HepG2 (cell line): ENCODE results near the gene CFL1. TPM values are rescaled to one million over a fixed set of nuclear protein-coding genes. Genes with fewer than 3 reads are reported as not detected.

ENCODE experiments used
- ARHGAP35 ChIP-seq: sonication (generic); formaldehyde crosslinking; IDR thresholded peaks from 2 replicates; pipeline ENCODE4 v1.9.0; 2022; ENCODE audit warnings: mild to moderate bottlenecking, inconsistent platforms, moderate library complexity, missing genetic modification reagents, borderline replicate concordance
- FOXK1 ChIP-seq: sonication (generic); formaldehyde crosslinking; IDR thresholded peaks from 2 replicates; pipeline ENCODE4 v1.4.0; 2020; ENCODE audit warnings: low read depth, missing genetic modification reagents, borderline replicate concordance
- HDAC1 ChIP-seq: sonication (generic); formaldehyde crosslinking; IDR thresholded peaks from 2 replicates; pipeline ENCODE4 v1.5.1; 2020; ENCODE audit warnings: mild to moderate bottlenecking, missing genetic modification reagents
- HNF4A ChIP-seq: sonication (generic); formaldehyde crosslinking; IDR thresholded peaks from 2 replicates; pipeline ENCODE4 v1.4.0; 2020; ENCODE audit warnings: missing genetic modification reagents
- KDM6A ChIP-seq: IDR thresholded peaks from 2 replicates; pipeline ENCODE4 v1.6.1; 2016; ENCODE audit warnings: low read depth
- NCOR1 ChIP-seq: fragments of 200-600 bp; sonication (generic); IDR thresholded peaks from 2 replicates; pipeline ENCODE4 v1.7.0; 2017; ENCODE audit warnings: antibody characterized with exemption, low read length, borderline replicate concordance
- NFYC ChIP-seq: IDR thresholded peaks from 2 replicates; pipeline ENCODE4 v1.6.1; 2016; ENCODE audit warnings: missing genetic modification reagents, missing compliant biosample characterization
- NR2C2 ChIP-seq: sonication (generic); formaldehyde crosslinking; IDR thresholded peaks from 2 replicates; pipeline ENCODE4 v1.4.0; 2020; ENCODE audit warnings: missing genetic modification reagents, mild to moderate bottlenecking, moderate library complexity, borderline replicate concordance
- RAD51 ChIP-seq: fragments of 450-650 bp; IDR thresholded peaks from 2 replicates; pipeline ENCODE4 v1.6.1; 2016; ENCODE audit warnings: borderline replicate concordance
- SIX1 ChIP-seq: sonication (generic); formaldehyde crosslinking; IDR thresholded peaks from 2 replicates; pipeline ENCODE4 v1.4.0; 2020; ENCODE audit warnings: missing genetic modification reagents, borderline replicate concordance
- SSRP1 ChIP-seq: IDR thresholded peaks from 2 replicates; pipeline ENCODE4 v1.6.1; 2016; ENCODE audit warnings: control low read depth
- ZEB1 ChIP-seq: IDR thresholded peaks from 2 replicates; pipeline ENCODE4 v1.6.1; 2012; ENCODE audit warnings: mild to moderate bottlenecking, low read depth, inconsistent platforms; ENCODE audit not compliant: insufficient replicate concordance
- ZFP90 ChIP-seq: sonication (generic); formaldehyde crosslinking; IDR thresholded peaks from 2 replicates; pipeline ENCODE4 v1.8.0; 2022; ENCODE audit warnings: missing genetic modification reagents, mild to moderate bottlenecking, inconsistent platforms, borderline replicate concordance
- ZMYM2 ChIP-seq: sonication (generic); formaldehyde crosslinking; IDR thresholded peaks from 2 replicates; pipeline ENCODE4 v1.8.0; 2022; ENCODE audit warnings: mild to moderate bottlenecking, missing genetic modification reagents
- ZNF335 ChIP-seq: sonication (generic); formaldehyde crosslinking; IDR thresholded peaks from 2 replicates; pipeline ENCODE4 v1.4.0; 2020; ENCODE audit warnings: missing genetic modification reagents
- ZNF383 ChIP-seq: sonication (generic); formaldehyde crosslinking; IDR thresholded peaks from 2 replicates; pipeline ENCODE4 v1.4.0; 2020; ENCODE audit warnings: missing genetic modification reagents, mild to moderate bottlenecking, borderline replicate concordance
- ZNF441 ChIP-seq: sonication (generic); formaldehyde crosslinking; IDR thresholded peaks from 2 replicates; pipeline ENCODE4 v1.7.0; 2021; ENCODE audit warnings: missing genetic modification reagents, borderline replicate concordance
- ZNF678 ChIP-seq: sonication (generic); formaldehyde crosslinking; IDR thresholded peaks from 2 replicates; pipeline ENCODE4 v1.4.0; 2020; ENCODE audit warnings: mild to moderate bottlenecking, missing genetic modification reagents
- polyA plus RNA-seq, 8 experiments: library from polyadenylated mRNA; depleted of rRNA in 3 of 8; stranded (reverse) in 7 of 8; unstranded in 1 of 8; fragments of >200 nt; fragmentation: Illumina TruSeq in 4 of 8; extraction: Trizol in 4 of 8; gene quantifications; 2 replicates each; pipeline versions ENCODE4 v1.2.1 to v1.2.3, GENCODE V29; 2011 to 2016; ENCODE audit warnings: low read depth in 4 of 8, missing spikeins in 1 of 8, mixed read lengths in 1 of 8; ENCODE audit not compliant: insufficient read depth in 1 of 8
- total RNA-seq, 5 experiments: library from RNA; depleted of rRNA; stranded (reverse); fragments of >200 nt; fragmentation: Illumina TruSeq; extraction: Trizol; gene quantifications; 2 replicates each; pipeline ENCODE4 v1.2.3, GENCODE V29; 2016; ENCODE audit warnings: low read depth in 1 of 5
- TF ChIP-seq, protein P1 (sequence below), 2 experiments: sonication (generic) in 1 of 2; formaldehyde crosslinking in 1 of 2; IDR thresholded peaks; 2 replicates each; pipeline versions ENCODE4 v1.5.1 to v1.6.1; 2011 to 2020; ENCODE audit warnings: borderline replicate concordance in 1 of 2, low read depth in 1 of 2, low read length in 1 of 2, mild to moderate bottlenecking in 1 of 2, missing genetic modification reagents in 1 of 2, moderate library complexity in 1 of 2
- TF ChIP-seq, protein P2 (sequence below): sonication (generic); formaldehyde crosslinking; IDR thresholded peaks from 2 replicates; pipeline ENCODE4 v1.4.0; 2020; ENCODE audit warnings: missing genetic modification reagents
- TF ChIP-seq, protein P3 (sequence below): fragments of 450-650 bp; IDR thresholded peaks from 2 replicates; pipeline ENCODE4 v1.6.1; 2016
- TF ChIP-seq, protein P4 (sequence below): sonication (generic); formaldehyde crosslinking; IDR thresholded peaks from 2 replicates; pipeline ENCODE4 v1.4.0; 2020; ENCODE audit warnings: mild to moderate bottlenecking, missing genetic modification reagents
- TF ChIP-seq, protein P5 (sequence below): sonication (generic); formaldehyde crosslinking; IDR thresholded peaks from 2 replicates; pipeline ENCODE4 v1.4.0; 2020; ENCODE audit warnings: missing genetic modification reagents

The CFL1 gene
- total and polyA plus RNA-seq, 2 of the 13 experiments (the other 11 are each of a cell fraction or from before 2014, with no cell fraction given): 379 to 383 TPM

DNA sequence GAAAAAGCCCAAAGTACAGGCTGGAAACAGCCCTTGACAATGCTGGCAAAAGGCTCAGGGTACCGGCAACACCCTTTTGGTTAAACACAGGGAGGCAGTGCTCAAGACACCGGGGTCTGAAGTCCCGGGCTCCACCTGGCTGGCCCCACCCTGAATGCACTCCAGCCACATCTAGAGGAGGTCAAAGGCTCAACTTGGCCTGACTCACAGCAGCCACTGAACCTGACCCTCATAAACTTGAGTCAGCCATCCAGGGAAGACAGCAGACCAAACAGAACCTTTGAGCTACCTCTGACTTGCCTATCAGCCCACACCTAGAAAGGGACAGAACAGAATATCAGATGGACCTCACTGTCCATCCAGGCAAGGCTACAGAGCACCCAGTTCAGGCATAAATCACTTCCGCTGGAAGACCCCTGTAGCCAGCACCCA lies 3.8 kb downstream of the CFL1 start (continued):
- TF ChIP-seq, protein P1, sequence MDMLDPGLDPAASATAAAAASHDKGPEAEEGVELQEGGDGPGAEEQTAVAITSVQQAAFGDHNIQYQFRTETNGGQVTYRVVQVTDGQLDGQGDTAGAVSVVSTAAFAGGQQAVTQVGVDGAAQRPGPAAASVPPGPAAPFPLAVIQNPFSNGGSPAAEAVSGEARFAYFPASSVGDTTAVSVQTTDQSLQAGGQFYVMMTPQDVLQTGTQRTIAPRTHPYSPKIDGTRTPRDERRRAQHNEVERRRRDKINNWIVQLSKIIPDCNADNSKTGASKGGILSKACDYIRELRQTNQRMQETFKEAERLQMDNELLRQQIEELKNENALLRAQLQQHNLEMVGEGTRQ (IDR thresholded peaks at IDR 0.05; ENCODE audit: low read depth, low read length): no peak
- TF ChIP-seq, protein P1 (CRISPR knock-in tag; IDR thresholded peaks at IDR 0.05; ENCODE audit: borderline replicate concordance): no peak
- TF ChIP-seq HNF4A (CRISPR knock-in tag) (peak; percentile 85), HDAC1 (CRISPR knock-in tag) (peak; percentile 51), NFYC (CRISPR knock-in tag) (no peak), RAD51 (no peak), ZEB1 (no peak), NCOR1 (peak; percentile 93; the same call in 1 of the 2 replicates), ARHGAP35 (no peak), FOXK1 (0 out of 2 replicates have a peak, but pooled peaks have one; percentile 22), SSRP1 (CRISPR knock-in tag) (no peak), ZNF441 (CRISPR knock-in tag) (peak; percentile 35; the same call in 1 of the 2 replicates), ZNF335 (CRISPR knock-in tag) (no peak), ZNF383 (CRISPR knock-in tag) (no peak), NR2C2 (CRISPR knock-in tag) (peak; percentile 50; the same call in 1 of the 2 replicates), SIX1 (no peak), ZFP90 (0 out of 2 replicates have a peak, but pooled peaks have one; percentile 28), ZNF678 (CRISPR knock-in tag) (no peak), ZMYM2 (CRISPR knock-in tag) (no peak), KDM6A (CRISPR knock-in tag) (no peak)
- TF ChIP-seq, protein P2, sequence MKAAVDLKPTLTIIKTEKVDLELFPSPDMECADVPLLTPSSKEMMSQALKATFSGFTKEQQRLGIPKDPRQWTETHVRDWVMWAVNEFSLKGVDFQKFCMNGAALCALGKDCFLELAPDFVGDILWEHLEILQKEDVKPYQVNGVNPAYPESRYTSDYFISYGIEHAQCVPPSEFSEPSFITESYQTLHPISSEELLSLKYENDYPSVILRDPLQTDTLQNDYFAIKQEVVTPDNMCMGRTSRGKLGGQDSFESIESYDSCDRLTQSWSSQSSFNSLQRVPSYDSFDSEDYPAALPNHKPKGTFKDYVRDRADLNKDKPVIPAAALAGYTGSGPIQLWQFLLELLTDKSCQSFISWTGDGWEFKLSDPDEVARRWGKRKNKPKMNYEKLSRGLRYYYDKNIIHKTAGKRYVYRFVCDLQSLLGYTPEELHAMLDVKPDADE (CRISPR knock-in tag): no peak
- TF ChIP-seq, protein P3, sequence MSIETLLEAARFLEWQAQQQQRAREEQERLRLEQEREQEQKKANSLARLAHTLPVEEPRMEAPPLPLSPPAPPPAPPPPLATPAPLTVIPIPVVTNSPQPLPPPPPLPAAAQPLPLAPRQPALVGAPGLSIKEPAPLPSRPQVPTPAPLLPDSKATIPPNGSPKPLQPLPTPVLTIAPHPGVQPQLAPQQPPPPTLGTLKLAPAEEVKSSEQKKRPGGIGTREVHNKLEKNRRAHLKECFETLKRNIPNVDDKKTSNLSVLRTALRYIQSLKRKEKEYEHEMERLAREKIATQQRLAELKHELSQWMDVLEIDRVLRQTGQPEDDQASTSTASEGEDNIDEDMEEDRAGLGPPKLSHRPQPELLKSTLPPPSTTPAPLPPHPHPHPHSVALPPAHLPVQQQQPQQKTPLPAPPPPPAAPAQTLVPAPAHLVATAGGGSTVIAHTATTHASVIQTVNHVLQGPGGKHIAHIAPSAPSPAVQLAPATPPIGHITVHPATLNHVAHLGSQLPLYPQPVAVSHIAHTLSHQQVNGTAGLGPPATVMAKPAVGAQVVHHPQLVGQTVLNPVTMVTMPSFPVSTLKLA: no peak
- TF ChIP-seq, protein P4, sequence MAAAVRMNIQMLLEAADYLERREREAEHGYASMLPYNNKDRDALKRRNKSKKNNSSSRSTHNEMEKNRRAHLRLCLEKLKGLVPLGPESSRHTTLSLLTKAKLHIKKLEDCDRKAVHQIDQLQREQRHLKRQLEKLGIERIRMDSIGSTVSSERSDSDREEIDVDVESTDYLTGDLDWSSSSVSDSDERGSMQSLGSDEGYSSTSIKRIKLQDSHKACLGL (CRISPR knock-in tag): no peak
- TF ChIP-seq, protein P5, sequence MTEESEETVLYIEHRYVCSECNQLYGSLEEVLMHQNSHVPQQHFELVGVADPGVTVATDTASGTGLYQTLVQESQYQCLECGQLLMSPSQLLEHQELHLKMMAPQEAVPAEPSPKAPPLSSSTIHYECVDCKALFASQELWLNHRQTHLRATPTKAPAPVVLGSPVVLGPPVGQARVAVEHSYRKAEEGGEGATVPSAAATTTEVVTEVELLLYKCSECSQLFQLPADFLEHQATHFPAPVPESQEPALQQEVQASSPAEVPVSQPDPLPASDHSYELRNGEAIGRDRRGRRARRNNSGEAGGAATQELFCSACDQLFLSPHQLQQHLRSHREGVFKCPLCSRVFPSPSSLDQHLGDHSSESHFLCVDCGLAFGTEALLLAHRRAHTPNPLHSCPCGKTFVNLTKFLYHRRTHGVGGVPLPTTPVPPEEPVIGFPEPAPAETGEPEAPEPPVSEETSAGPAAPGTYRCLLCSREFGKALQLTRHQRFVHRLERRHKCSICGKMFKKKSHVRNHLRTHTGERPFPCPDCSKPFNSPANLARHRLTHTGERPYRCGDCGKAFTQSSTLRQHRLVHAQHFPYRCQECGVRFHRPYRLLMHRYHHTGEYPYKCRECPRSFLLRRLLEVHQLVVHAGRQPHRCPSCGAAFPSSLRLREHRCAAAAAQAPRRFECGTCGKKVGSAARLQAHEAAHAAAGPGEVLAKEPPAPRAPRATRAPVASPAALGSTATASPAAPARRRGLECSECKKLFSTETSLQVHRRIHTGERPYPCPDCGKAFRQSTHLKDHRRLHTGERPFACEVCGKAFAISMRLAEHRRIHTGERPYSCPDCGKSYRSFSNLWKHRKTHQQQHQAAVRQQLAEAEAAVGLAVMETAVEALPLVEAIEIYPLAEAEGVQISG (CRISPR knock-in tag): peak; percentile 53; the same call in 1 of the 2 replicates
